ENCODE data around the gene ARVCF. TPM values are rescaled to one million over a fixed set of nuclear protein-coding genes. Genes with fewer than 3 reads are reported as not detected.

The ARVCF gene
- total RNA-seq, 3 donors from 2014 or later, result 11.2 to 15.3 (median 15.1) TPM

GRCh38 chr22:20010307-20011122, 6.1 kb downstream of the ARVCF start:
- ATAC-seq (no peak), DNase-seq (peak in 2 of 3 donors; percentile 16 to 22)
- H3K4me3 ChIP-seq, result no peak overlapping the region
- H3K9me3 ChIP-seq, result no peaks in the 10 kb centered on the region
- intact Hi-C loops (cut with DNase I, micrococcal nuclease), result loop anchor here in 1 of 2 donors (5.0 kb wide), 1 partner anchor 38 kb away; no protein-coding TSS in a partner anchor
- H3K36me3 ChIP-seq (ENCODE audit: low read depth), result no peaks in the 10 kb centered on the region
- TF ChIP-seq CTCF (IDR thresholded peaks at IDR 0.05), result no peak
- H3K4me1 ChIP-seq (ENCODE audit: low read depth), result peaks cover 3% of the 10 kb centered on the region

GRCh38 chr22:20009582-20010306, 6.9 kb downstream of the ARVCF start:
- Histone ChIP-seq H3K36me3 (ENCODE audit: low read depth) (no peaks in the 10 kb centered on the region), H3K4me3 (no peak overlapping the region), H3K4me1 (ENCODE audit: low read depth) (no peaks in the 10 kb centered on the region), H3K9me3 (no peaks in the 10 kb centered on the region)
- TF ChIP-seq CTCF (IDR thresholded peaks at IDR 0.05), result no peak
- intact Hi-C loops (cut with DNase I, micrococcal nuclease), result loop anchor here in 1 of 2 donors (5.0 kb wide), 1 partner anchor 37 kb away; no protein-coding TSS in a partner anchor
- ATAC-seq (no peak), DNase-seq (peak in 2 of 3 donors; percentile 3 to 33)

GRCh38 chr22:20009018-20009491, 7.6 kb downstream of the ARVCF start:
- intact Hi-C loops (cut with DNase I, micrococcal nuclease), result no loop called here
- Histone ChIP-seq H3K36me3 (ENCODE audit: low read depth) (no peaks in the 10 kb centered on the region), H3K4me1 (ENCODE audit: low read depth) (no peaks in the 10 kb centered on the region), H3K9me3 (no peaks in the 10 kb centered on the region), H3K4me3 (no peak overlapping the region)
- DNase-seq (peak in 2 of 3 donors; percentile 5 to 34), ATAC-seq (no peak)
- TF ChIP-seq CTCF (IDR thresholded peaks at IDR 0.05), result no peak

- intact Hi-C loops (cut with DNase I, micrococcal nuclease), result no loop called here
- DNase-seq (peak in 2 of 3 donors; percentile 5 to 29), ATAC-seq (no peak)
- Histone ChIP-seq H3K4me1 (ENCODE audit: low read depth) (no peaks in the 10 kb centered on the region), H3K4me3 (no peak overlapping the region), H3K36me3 (ENCODE audit: low read depth) (no peaks in the 10 kb centered on the region), H3K9me3 (peaks cover 3% of the 10 kb centered on the region)
- no peak for TF ChIP-seq CTCF (IDR thresholded peaks at IDR 0.05)
These were observed 8.2 kb downstream of the ARVCF start for GRCh38 chr22:20008221-20008995.

DNA sequence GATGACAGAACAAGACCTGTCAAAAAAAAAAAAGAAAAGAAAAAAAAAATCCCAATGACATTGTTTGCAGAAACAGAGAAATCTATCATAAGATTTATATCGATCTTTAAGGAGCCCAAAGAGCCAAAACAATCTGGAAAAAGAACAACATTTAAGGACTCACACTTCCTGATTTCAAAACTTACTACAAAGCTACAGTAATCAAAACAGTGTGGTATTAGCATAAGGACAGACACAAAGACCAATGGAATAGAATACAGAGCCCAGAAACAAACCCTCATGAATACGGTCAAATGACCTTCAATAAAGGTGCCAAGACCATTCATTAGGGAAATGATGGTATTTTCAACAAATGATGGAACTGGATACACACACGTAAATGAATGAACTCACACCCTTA, 12.2 kb downstream of the ARVCF start:
- no peak for ATAC-seq
- no peak for DNase-seq
- TF ChIP-seq CTCF (IDR thresholded peaks at IDR 0.05), result no peak
- no peak overlapping the region for H3K4me3 ChIP-seq
- no peaks in the 10 kb centered on the region for H3K36me3 ChIP-seq (ENCODE audit: low read depth)
- H3K4me1 ChIP-seq (ENCODE audit: low read depth), result no peaks in the 10 kb centered on the region
- H3K9me3 ChIP-seq, result peaks cover 5% of the 10 kb centered on the region
- intact Hi-C loops (cut with DNase I, micrococcal nuclease), result no loop called here
